ENCODE measurements around the gene NMU. TPM values are rescaled to one million over a fixed set of nuclear protein-coding genes. Genes with fewer than 3 reads are reported as not detected.

The NMU gene
- total RNA-seq, 1 experiment from 2014 or later, result 22.6 TPM

DNA sequence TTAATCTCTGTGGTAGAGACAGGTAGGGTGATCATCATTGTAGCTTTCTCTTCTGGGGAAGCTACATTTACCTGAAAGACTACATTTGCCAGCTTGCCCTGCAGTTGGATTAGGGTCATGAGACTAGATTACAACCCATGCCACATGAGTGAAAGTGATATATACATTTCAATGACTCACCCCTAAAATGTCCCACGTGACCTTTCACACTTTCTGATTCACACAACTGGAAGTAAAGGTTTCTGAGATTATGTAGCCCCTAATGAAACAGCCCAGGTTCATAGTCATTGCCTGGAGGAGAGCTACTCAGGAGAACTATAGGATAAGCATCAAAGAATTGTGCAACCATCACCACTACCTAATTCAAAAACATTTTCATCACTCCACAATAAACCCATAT, 61.8 kb downstream of the NMU start:
- CTCF ChIA-PET, result no interaction called here
- no peaks in the 10 kb centered on the region for H3K9me2 ChIP-seq (ENCODE audit: insufficient read depth)
- H2AFZ ChIP-seq, result no peak overlapping the region
- H3K4me2 ChIP-seq, result no peak overlapping the region
- intact Hi-C loops (cut with micrococcal nuclease; ENCODE audit: unreplicated experiment), result no loop called here
- TF ChIP-seq, protein P1, sequence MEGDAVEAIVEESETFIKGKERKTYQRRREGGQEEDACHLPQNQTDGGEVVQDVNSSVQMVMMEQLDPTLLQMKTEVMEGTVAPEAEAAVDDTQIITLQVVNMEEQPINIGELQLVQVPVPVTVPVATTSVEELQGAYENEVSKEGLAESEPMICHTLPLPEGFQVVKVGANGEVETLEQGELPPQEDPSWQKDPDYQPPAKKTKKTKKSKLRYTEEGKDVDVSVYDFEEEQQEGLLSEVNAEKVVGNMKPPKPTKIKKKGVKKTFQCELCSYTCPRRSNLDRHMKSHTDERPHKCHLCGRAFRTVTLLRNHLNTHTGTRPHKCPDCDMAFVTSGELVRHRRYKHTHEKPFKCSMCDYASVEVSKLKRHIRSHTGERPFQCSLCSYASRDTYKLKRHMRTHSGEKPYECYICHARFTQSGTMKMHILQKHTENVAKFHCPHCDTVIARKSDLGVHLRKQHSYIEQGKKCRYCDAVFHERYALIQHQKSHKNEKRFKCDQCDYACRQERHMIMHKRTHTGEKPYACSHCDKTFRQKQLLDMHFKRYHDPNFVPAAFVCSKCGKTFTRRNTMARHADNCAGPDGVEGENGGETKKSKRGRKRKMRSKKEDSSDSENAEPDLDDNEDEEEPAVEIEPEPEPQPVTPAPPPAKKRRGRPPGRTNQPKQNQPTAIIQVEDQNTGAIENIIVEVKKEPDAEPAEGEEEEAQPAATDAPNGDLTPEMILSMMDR (conservative IDR thresholded peaks at IDR 0.05), result no peak
- TF ChIP-seq EZH2 (IDR thresholded peaks at IDR 0.05; ENCODE audit: low read depth), result no peak
- BruUV-seq (replicated peaks), result no TSS peak
- no peaks in the 10 kb centered on the region for H4K20me1 ChIP-seq (ENCODE audit: insufficient read depth)
- peak in 1 of 2 experiments; percentile 47 for DNase-seq
- no peaks in the 10 kb centered on the region for H3K27me3 ChIP-seq (ENCODE audit: insufficient read depth, low read depth)
- H3K36me3 ChIP-seq (ENCODE audit: low read depth), result no peaks in the 10 kb centered on the region
- POLR2A ChIA-PET (ENCODE audit: unreplicated experiment), result no interaction called here
- no peak overlapping the region for H3K4me3 ChIP-seq
- H3F3A ChIP-seq (ENCODE audit: insufficient read depth, low read depth), result no peaks in the 10 kb centered on the region; the same call in 1 of the 2 replicates
- H3K79me2 ChIP-seq (ENCODE audit: low read depth), result no peaks in the 10 kb centered on the region
- H3K4me1 ChIP-seq (replicated peaks; ENCODE audit: insufficient read depth), result peaks cover 10% of the 10 kb centered on the region; the same call in 1 of the 2 replicates
- H3K9me3 ChIP-seq (ENCODE audit: insufficient read depth, low read depth), result peaks cover 8% of the 10 kb centered on the region
- no peak overlapping the region for H3K27ac ChIP-seq

DNA sequence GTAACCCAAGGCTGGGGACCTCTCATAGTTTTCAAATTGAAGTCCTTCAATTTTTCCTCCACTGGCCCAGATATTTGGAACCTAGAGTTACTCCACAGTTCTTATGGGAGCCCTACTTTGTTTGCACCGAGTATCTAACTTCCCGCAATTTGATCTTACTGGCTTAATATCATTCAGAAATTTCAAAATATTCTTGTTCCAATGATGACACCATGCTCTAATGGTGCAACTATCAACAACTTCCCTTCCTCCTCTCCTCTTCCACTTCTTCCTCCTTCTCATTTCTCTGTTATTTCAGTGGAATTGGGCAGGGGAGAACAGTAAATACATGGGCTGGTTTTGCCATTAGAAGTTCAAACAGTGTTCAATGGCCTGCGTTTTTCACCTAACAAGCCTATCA, 64.3 kb downstream of the NMU start:
- H2AFZ ChIP-seq, result no peak overlapping the region
- no peaks in the 10 kb centered on the region; the same call in 1 of the 2 replicates for H3F3A ChIP-seq (ENCODE audit: insufficient read depth, low read depth)
- DNase-seq, result no peak
- no peaks in the 10 kb centered on the region for H3K4me1 ChIP-seq (replicated peaks; ENCODE audit: insufficient read depth)
- H4K20me1 ChIP-seq (ENCODE audit: insufficient read depth), result no peaks in the 10 kb centered on the region
- intact Hi-C loops (cut with micrococcal nuclease; ENCODE audit: unreplicated experiment), result no loop called here
- H3K79me2 ChIP-seq (ENCODE audit: low read depth), result no peaks in the 10 kb centered on the region
- TF ChIP-seq EZH2 (IDR thresholded peaks at IDR 0.05; ENCODE audit: low read depth), result no peak
- TF ChIP-seq, protein P1 (conservative IDR thresholded peaks at IDR 0.05), result no peak
- H3K27me3 ChIP-seq (ENCODE audit: insufficient read depth, low read depth), result no peaks in the 10 kb centered on the region
- H3K27ac ChIP-seq, result no peak overlapping the region
- no peaks in the 10 kb centered on the region for H3K36me3 ChIP-seq (ENCODE audit: low read depth)
- ChIA-PET CTCF (no interaction called here), POLR2A (ENCODE audit: unreplicated experiment) (no interaction called here)
- H3K4me3 ChIP-seq, result no peak overlapping the region
- H3K9me2 ChIP-seq (ENCODE audit: insufficient read depth), result no peaks in the 10 kb centered on the region
- peaks cover 8% of the 10 kb centered on the region for H3K9me3 ChIP-seq (ENCODE audit: insufficient read depth, low read depth)
- H3K4me2 ChIP-seq, result no peak overlapping the region
- no TSS peak for BruUV-seq (replicated peaks)

DNA sequence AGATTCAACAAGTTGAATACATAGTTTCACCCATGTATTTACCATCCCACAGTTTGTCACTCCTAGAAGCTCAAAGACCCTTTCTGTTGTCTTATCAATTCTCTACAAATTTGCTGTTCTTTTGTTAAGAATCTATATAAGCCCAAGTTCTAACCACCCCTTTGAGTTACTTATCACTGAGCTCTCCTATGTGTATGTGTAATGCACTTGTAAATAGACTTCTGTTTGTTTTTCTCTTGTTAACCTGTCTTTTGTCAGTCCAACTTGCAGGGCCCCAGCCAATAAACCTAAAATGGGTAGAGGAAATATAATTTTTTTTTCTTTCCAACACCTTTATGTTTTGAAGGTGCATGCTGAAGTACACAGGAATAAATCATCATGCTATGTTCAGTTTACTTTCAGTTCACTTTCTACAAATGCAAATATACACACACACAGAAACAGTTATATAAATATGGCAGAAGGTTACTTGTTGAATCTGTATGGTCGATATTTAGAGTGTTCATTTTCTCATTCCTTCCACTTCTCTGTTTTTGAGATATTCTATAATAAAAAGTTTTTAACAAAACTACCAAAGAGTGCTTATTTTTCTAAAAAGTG, 67.1 kb downstream of the NMU start:
- no TSS peak for BruUV-seq (replicated peaks)
- CTCF ChIA-PET, result no interaction called here
- Histone ChIP-seq H3K79me2 (ENCODE audit: low read depth) (no peaks in the 10 kb centered on the region), H3K4me1 (replicated peaks; ENCODE audit: insufficient read depth) (no peaks in the 10 kb centered on the region), H4K20me1 (ENCODE audit: insufficient read depth) (no peaks in the 10 kb centered on the region), H3K36me3 (ENCODE audit: low read depth) (no peaks in the 10 kb centered on the region), H2AFZ (no peak overlapping the region), H3K27ac (no peak overlapping the region), H3K9me3 (ENCODE audit: insufficient read depth, low read depth) (no peaks in the 10 kb centered on the region), H3K4me3 (no peak overlapping the region), H3K9me2 (ENCODE audit: insufficient read depth) (no peaks in the 10 kb centered on the region), H3F3A (ENCODE audit: insufficient read depth, low read depth) (no peaks in the 10 kb centered on the region), H3K4me2 (no peak overlapping the region), H3K27me3 (ENCODE audit: insufficient read depth, low read depth) (no peaks in the 10 kb centered on the region)
- no peak for TF ChIP-seq EZH2 (IDR thresholded peaks at IDR 0.05; ENCODE audit: low read depth)
- TF ChIP-seq, protein P1 (conservative IDR thresholded peaks at IDR 0.05), result no peak
- no peak for DNase-seq
- POLR2A ChIA-PET (ENCODE audit: unreplicated experiment), result no interaction called here
- intact Hi-C loops (cut with micrococcal nuclease; ENCODE audit: unreplicated experiment), result no loop called here
